ENCODE measurements around the gene AFF2.

DNA sequence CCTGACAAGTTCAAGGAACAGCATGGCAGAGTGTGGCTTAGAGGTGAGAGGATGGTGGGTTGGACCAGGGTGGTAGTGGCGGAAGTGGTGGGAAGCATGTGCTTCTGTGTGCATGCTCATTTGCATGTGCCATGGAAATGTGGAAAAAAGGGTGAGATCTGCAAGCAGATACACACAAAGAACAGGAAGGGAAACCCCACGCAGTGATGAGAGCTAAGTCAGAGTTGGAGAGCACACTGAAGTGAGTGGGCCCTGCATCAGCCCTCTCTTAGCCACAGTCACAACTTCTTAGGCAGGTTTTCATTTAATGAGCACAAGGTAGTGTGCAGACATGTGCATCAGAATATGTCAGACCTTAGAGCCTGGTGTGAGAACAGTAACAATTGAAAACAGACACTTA, 483.8 kb downstream of the AFF2 start:
- TF ChIP-seq, protein P1, sequence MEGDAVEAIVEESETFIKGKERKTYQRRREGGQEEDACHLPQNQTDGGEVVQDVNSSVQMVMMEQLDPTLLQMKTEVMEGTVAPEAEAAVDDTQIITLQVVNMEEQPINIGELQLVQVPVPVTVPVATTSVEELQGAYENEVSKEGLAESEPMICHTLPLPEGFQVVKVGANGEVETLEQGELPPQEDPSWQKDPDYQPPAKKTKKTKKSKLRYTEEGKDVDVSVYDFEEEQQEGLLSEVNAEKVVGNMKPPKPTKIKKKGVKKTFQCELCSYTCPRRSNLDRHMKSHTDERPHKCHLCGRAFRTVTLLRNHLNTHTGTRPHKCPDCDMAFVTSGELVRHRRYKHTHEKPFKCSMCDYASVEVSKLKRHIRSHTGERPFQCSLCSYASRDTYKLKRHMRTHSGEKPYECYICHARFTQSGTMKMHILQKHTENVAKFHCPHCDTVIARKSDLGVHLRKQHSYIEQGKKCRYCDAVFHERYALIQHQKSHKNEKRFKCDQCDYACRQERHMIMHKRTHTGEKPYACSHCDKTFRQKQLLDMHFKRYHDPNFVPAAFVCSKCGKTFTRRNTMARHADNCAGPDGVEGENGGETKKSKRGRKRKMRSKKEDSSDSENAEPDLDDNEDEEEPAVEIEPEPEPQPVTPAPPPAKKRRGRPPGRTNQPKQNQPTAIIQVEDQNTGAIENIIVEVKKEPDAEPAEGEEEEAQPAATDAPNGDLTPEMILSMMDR (IDR thresholded peaks at IDR 0.05): no peak
- TF ChIP-seq EP300 (IDR thresholded peaks at IDR 0.05): no peak
- TF ChIP-seq POLR2AphosphoS5 (IDR thresholded peaks at IDR 0.05): no peak

Measured in upper lobe of left lung (tissue), 4 donors.